ENCODE measurements around the gene TRIM44.

GRCh38 chr11:35750981-35751663 is 88.5 kb downstream of the TRIM44 start:
- TF ChIP-seq CTCF (conservative IDR thresholded peaks at IDR 0.05), result no peak
- no peak for TF ChIP-seq ZFX (IDR thresholded peaks at IDR 0.05)

Measured in C4-2B (cell line).